SK-N-SH treated with all-trans-retinoic acid at 6 μM for 48 hours (cell line): ENCODE data around the gene AUTS2.

Source experiments
- ARNTL ChIP-seq: fragments of 450-650 bp; formaldehyde crosslinking; IDR thresholded peaks from 2 replicates; pipeline ENCODE4 v1.5.0; 2020; ENCODE audit warnings: low read depth, mild to moderate bottlenecking, moderate library complexity, borderline replicate concordance
- OSR1 ChIP-seq: fragments of 250-450 bp; sonication (Bioruptor Pico); IDR thresholded peaks from 2 replicates; pipeline ENCODE4 v1.8.0; 2022; ENCODE audit warnings: moderate library complexity, mild to moderate bottlenecking, inconsistent platforms
- SNAI2 ChIP-seq: fragments of 250-450 bp; sonication (Bioruptor Pico); IDR thresholded peaks from 2 replicates; pipeline ENCODE4 v1.5.0; 2020; ENCODE audit warnings: mild to moderate bottlenecking, moderate library complexity
- ZC3H10 ChIP-seq: fragments of 250-450 bp; sonication (Bioruptor Pico); IDR thresholded peaks from 2 replicates; pipeline ENCODE4 v1.5.1; 2021; ENCODE audit warnings: mild to moderate bottlenecking, moderate library complexity
- TF ChIP-seq, protein P1 (sequence below): fragments of 250-450 bp; sonication (Bioruptor Pico); IDR thresholded peaks from 2 replicates; pipeline ENCODE4 v1.5.0; 2020; ENCODE audit warnings: mild to moderate bottlenecking, moderate library complexity
- TF ChIP-seq, protein P2 (sequence below): fragments of 250-450 bp; sonication (Bioruptor Pico); IDR thresholded peaks from 2 replicates; pipeline ENCODE4 v1.5.1; 2020; ENCODE audit warnings: low read depth, mild to moderate bottlenecking, moderate library complexity

DNA sequence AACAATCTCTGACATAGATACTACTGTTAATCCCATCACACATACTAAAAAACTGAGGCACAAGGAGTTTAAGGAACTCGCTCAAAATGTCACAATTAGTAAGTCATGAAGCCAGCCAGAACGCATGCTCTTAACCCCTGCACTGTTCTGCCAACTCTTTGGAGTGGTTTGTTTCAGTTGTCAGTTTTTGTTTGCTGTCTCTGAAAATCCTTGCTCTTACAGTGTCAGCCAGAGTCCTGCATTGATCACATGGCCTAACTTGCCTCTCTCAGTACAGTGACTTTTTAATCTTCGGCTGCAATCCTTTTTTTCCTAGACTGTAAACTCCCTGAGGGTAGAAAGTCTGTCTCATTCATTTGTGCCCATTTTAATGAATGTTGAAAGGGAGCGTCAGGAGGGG is 753.8 kb downstream of the AUTS2 start:
- no peak for TF ChIP-seq ZC3H10 (CRISPR knock-in tag)
- TF ChIP-seq, protein P1, sequence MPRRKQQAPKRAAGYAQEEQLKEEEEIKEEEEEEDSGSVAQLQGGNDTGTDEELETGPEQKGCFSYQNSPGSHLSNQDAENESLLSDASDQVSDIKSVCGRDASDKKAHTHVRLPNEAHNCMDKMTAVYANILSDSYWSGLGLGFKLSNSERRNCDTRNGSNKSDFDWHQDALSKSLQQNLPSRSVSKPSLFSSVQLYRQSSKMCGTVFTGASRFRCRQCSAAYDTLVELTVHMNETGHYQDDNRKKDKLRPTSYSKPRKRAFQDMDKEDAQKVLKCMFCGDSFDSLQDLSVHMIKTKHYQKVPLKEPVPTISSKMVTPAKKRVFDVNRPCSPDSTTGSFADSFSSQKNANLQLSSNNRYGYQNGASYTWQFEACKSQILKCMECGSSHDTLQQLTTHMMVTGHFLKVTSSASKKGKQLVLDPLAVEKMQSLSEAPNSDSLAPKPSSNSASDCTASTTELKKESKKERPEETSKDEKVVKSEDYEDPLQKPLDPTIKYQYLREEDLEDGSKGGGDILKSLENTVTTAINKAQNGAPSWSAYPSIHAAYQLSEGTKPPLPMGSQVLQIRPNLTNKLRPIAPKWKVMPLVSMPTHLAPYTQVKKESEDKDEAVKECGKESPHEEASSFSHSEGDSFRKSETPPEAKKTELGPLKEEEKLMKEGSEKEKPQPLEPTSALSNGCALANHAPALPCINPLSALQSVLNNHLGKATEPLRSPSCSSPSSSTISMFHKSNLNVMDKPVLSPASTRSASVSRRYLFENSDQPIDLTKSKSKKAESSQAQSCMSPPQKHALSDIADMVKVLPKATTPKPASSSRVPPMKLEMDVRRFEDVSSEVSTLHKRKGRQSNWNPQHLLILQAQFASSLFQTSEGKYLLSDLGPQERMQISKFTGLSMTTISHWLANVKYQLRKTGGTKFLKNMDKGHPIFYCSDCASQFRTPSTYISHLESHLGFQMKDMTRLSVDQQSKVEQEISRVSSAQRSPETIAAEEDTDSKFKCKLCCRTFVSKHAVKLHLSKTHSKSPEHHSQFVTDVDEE (CRISPR knock-in tag) = no peak
- TF ChIP-seq SNAI2 = no peak
- TF ChIP-seq OSR1 (CRISPR knock-in tag) = no peak
- TF ChIP-seq ARNTL (CRISPR knock-in tag) = no peak
- TF ChIP-seq, protein P2, sequence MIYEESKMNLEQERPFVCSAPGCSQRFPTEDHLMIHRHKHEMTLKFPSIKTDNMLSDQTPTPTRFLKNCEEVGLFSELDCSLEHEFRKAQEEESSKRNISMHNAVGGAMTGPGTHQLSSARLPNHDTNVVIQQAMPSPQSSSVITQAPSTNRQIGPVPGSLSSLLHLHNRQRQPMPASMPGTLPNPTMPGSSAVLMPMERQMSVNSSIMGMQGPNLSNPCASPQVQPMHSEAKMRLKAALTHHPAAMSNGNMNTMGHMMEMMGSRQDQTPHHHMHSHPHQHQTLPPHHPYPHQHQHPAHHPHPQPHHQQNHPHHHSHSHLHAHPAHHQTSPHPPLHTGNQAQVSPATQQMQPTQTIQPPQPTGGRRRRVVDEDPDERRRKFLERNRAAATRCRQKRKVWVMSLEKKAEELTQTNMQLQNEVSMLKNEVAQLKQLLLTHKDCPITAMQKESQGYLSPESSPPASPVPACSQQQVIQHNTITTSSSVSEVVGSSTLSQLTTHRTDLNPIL (CRISPR knock-in tag) = no peak
